Left hindlimb (tissue), 1 donor: ENCODE results near the gene RELL2.

Source experiments
- DNase-seq: peaks from one replicate; pipeline ENCODE4 v3.0.0-alpha.2; 2018

RELL2 gene

GRCh38 chr5:141650851-141651727 is 14.3 kb downstream of the RELL2 start, which contains the start of gene FCHSD1:
Gene FCHSD1 (minus strand): TSS chr5:141651418. CDS start chr5:141651368, 50 bp downstream.
- peak; percentile 91 for DNase-seq

- no peak for DNase-seq
Measured at GRCh38 chr5:141651728-141652105, 14.9 kb downstream of the RELL2 start.

- DNase-seq: no peak
Measured at GRCh38 chr5:141654298-141654697, 17.5 kb downstream of the RELL2 start.

- no peak for DNase-seq
Measured at GRCh38 chr5:141655020-141655419, 18.2 kb downstream of the RELL2 start.

GRCh38 chr5:141656396-141656795 is 19.6 kb downstream of the RELL2 start:
- DNase-seq: no peak

DNA sequence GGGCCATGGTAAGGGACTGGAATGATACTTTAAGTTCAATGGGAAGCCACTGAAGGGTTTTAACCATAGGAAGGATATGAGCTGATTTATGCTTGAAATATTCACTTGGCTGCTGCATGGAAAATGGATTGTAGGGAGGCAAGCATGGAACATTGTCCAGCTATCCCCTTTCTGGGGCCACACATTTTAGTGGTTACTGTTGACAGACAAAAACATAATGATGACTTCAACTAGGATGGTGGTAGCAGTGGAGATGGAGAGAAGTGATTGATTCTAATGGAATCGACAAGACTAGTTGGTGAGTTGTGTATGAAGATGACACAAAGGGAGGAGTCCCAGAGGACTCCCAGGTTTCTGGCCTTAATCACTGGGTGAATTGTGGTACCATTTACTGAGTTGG is 20.6 kb downstream of the RELL2 start:
- DNase-seq: no peak

- no peak for DNase-seq
Measured at GRCh38 chr5:141657937-141658545, 21.2 kb downstream of the RELL2 start.

- no peak for DNase-seq
Measured at GRCh38 chr5:141662028-141662427, 25.2 kb downstream of the RELL2 start.

GRCh38 chr5:141663506-141663905 is 26.7 kb downstream of the RELL2 start:
- DNase-seq: no peak

- DNase-seq: peak; percentile 75
Measured at GRCh38 chr5:141664733-141665461, 28.1 kb downstream of the RELL2 start.

DNA sequence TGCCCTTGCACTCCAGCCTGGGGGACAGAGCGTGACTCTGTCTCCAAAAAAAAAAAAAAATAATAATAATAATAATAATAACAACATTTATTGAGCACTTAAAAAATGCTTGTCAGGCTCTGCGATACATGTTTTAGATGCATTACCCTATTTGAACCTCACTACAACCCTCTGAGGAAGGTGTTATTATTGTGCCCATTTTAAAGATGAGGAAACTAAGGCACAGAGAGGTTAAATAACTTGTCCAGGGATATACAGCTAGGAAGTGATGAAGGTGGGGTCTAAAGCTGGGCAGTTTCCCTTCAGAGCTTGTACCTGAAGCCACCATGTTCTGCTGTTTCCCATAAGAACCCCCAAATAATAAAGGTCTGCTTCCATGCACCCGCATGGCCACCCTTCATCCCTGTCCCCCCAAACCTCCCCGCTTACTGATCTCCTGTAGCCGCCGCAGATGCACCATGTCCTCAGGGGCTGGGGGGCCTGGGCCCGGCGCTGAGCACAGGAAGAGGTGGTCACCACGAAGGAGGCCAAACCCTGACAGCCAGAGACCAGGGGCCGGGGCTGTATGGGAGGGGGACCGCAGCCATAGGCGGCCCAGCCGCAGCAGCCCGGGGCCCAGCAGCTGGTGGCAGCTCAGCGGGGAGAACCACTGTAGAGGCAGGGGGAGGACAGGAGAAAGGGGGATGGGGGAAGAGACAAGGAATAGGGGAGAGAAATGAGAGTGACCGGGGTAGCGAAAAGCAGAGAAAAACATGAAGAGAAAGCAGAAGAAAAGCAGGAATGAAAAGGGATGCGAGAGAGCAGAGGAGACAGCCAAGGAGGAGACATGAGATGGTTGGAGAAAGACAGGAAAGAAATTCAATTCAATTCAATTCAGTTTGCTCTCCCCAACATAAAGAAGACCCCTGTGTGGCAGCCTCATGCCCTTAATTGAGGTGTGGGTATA is 29.5 kb downstream of the RELL2 start:
- DNase-seq: no peak

DNA sequence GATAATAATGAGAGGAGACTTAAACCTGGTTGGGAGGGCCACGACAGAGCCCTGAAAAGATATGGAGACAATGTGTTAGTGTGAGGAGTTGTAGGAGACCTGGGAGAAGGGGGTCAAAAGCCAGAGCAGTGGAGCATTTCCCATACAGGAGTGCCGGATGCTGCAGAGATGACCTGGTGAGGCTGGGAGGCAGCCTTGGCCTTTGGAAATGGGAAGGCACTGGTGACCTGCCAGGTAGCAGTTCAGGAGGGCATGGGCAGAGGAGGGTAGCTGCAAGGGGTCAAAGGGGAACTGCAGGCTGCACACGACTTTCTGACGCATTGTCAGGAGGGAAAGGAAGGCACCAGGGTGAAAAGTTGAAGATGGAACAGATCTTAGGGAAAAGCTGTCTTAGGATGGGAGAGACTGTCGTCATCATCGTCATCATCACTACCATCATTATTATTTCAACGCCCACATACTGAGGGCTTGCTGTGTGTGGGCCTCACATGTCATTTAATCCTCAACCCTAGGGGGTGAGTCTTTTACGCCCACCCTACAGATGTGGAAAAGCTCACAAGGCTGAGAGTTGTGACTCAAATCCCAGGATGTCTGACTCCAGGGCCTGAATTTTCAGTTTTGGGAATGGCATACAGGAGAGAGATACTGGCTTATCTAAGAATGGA is 31.9 kb downstream of the RELL2 start:
- no peak for DNase-seq

DNA sequence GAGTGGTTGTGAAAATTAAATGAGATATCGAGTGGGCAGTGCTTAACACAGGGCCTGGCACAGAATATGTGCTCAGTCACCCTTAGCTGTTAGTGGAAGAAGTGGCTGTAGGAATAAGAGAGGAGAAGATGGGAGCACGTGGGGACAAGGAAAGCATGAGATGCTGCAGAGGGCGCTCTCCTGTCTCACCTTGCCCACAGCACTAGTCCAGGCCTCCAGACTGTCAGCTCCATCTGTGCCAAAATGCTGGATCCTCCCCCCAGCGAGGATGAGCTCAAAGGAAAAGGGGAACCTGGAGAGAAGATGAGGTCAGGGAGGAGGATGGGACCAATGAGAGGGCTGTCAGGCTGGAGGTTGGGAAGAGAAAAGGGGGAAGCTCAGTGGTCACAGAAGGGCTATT is 32.7 kb downstream of the RELL2 start:
- no peak for DNase-seq

DNA sequence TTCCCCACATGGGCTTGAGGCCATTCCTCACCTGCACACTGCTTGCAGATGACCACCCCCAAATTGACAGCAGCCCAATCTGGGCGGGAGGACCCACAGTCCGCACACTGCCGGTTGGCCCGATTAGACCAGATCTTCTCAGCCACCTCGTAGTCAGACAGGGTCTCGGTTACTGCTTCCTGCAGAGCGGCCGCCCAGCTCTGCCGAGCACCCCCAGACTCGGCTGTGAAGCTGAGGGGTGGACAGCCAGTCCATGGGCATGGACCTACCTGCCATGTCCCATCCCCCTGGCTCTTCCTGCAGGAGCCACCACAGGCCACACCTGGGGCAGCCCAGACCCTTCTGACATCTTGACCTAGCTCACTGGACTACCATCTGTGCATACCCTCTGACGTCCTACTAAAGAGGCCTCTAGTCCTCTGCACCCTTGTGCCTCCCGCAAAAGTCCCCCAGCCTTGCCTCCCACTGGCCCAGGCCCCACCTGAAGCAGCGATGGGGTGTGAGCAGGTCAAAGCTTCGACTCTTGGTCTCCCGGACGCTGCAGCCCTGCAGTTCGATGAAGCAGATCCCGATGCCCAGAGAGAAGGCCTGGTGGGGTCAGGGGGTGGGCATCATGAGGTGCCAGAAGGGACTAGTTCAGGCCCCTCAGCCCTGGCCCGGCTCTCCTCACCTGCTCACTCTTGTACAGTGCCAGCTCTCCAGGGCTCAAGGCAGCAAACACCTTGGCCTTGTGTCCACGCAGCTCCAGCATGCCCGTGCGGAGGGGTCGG is 35.5 kb downstream of the RELL2 start:
- no peak for DNase-seq

DNA sequence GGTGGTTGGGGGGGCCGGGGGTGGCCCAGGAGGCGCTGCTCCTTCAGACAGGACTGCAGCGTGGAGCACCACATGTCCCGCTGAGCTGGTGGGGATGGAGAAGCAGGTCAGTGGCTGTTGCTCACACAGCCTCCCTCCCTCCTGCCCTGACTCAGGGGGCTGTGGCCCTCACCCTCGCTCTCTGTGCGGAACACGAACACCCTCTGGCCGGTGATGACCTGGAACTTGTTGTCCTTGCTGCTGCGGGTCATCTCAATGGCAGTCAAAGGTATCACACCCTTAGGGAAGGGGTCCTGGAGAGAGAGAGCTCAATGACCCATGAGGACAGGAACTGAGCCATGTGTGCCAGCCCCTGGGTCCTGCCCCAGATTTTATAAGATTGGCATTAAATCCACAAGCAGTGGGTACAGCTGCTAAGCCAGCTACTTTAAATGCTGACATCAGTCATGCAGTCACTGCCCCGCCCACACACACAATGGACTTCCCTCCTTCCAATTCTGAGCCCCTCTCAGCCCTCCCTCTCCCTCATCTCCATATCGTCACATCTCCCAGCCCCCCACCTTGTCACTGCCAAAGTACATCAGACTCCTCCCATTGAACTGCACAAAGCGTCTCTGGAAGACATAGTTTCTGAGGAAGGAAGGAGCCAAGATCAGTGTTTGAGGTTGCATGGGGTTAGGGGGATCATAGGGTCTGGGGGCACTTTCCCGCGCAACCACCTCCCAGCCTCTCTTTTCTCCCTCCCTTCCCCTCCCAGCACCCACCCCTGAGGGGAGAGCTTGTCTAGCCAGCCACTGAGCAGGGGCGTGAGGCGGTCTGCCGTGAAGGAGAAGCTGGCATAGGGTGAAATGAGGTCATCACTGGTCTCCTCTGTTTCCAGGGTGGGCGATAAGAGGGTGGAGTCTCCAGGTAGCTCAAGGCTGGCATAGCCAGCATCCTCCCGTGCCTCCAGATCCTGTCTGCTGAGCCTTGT is 36.3 kb downstream of the RELL2 start:
- no peak for DNase-seq

GRCh38 chr5:141674747-141675146 is 38.0 kb downstream of the RELL2 start:
- DNase-seq: no peak

GRCh38 chr5:141675672-141676071 is 38.9 kb downstream of the RELL2 start:
- no peak for DNase-seq

- DNase-seq: no peak
Measured at GRCh38 chr5:141677415-141677814, 40.6 kb downstream of the RELL2 start.

- no peak for DNase-seq
Measured at GRCh38 chr5:141680178-141680577, 43.4 kb downstream of the RELL2 start.

DNA sequence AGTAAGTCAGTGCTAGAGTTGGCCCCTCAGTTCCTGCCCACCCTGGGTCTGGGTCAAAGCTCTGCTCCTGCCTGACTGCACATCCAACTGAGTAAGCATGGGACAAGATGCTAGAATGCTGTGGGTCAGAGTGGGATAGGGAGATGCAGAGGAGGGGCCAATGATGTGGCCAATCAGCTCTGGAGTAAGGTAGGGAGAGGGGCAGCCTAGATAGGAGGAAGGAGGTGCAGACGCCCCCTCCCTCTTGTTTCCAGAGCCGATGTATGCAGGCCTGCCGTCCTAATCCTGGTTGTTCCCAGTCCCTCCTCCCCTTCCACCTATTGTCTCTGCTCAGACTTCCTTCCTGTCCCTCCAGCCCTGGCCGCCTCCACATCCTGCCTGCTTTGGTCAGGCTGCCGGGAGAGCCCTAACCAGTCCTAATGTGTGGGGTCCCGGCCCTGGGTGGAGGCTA is 44.0 kb downstream of the RELL2 start:
- peak; percentile 75 for DNase-seq
